Thyroid gland (tissue), 4 donors: Measurements from ENCODE around the gene JAK3. TPM values are rescaled to one million over a fixed set of nuclear protein-coding genes. Genes with fewer than 3 reads are reported as not detected.

Experiments
- DNase-seq, 2 donors: peaks; one replicate each; pipeline ENCODE4 v3.0.0-alpha.2; 2019
- H3K27ac ChIP-seq, 3 donors: fragments of 200-600 bp; sonication (generic); 1 replicate in 2 of 3; 2 replicates in 1 of 3; pipeline ENCODE4 v1.5.1; 2016 to 2019; ENCODE audit warnings: mild to moderate bottlenecking in 1 of 3, moderate library complexity in 1 of 3
- H3K27me3 ChIP-seq: fragments of 200-600 bp; sonication (generic); one replicate; pipeline ENCODE4 v1.5.1; 2019
- H3K36me3 ChIP-seq, 2 donors: fragments of 200-600 bp; sonication (generic); one replicate each; pipeline ENCODE4 v1.5.1; 2016 to 2019
- H3K4me1 ChIP-seq, 2 donors: fragments of 200-600 bp; sonication (generic); one replicate each; pipeline ENCODE4 v1.5.1; 2017 to 2019
- H3K4me3 ChIP-seq, 3 donors: fragments of 200-600 bp; sonication (generic); replicated peaks in 1 of 3; 1 replicate in 2 of 3; 2 replicates in 1 of 3; pipeline ENCODE4 v1.5.1; 2016; ENCODE audit warnings: mild to moderate bottlenecking in 1 of 3
- H3K9me3 ChIP-seq: fragments of 200-600 bp; sonication (generic); one replicate; pipeline ENCODE4 v1.5.1; 2017
- CTCF ChIP-seq, 6 experiments: fragments of 200-600 bp in 3 of 6; fragments of 450-650 bp in 3 of 6; sonication (generic) in 3 of 6; IDR thresholded peaks; one replicate each; pipeline ENCODE4 v1.5.1; 2016 to 2019; ENCODE audit warnings: antibody characterized with exemption in 6 of 6, mild to moderate bottlenecking in 2 of 6, inconsistent platforms in 1 of 6, moderate library complexity in 1 of 6
- POLR2A ChIP-seq, 2 donors: fragments of 450-650 bp; IDR thresholded peaks; one replicate each; pipeline ENCODE4 v1.6.1; 2017; ENCODE audit warnings: antibody characterized with exemption in 2 of 2, mild to moderate bottlenecking in 2 of 2, moderate library complexity in 1 of 2
- WGBS, 2 donors: methylation state at CpG; one replicate each; pipeline ENCODE4 v1.1.5; 2017; 5-methylcytosine and 5-hydroxymethylcytosine counted together
- intact Hi-C: fragments of 100-400 bp; cut with DNase I; formaldehyde crosslinking; loops from one replicate; pipeline ENCODE4 v1.15.1; 2023
- total RNA-seq, 4 donors: library from RNA; depleted of rRNA; stranded (reverse); fragments of >200 nt; gene quantifications; one replicate each; pipeline ENCODE4 v1.2.3, GENCODE V29; 2016

Gene JAK3
- total RNA-seq, 4 donors from 2014 or later, result 1.8 to 12.3 (median 5.2) TPM

GRCh38 chr19:17836530-17836929 lies 11.3 kb downstream of the JAK3 start:
- no peak overlapping the region for H3K27ac ChIP-seq
- no peak overlapping the region for H3K4me3 ChIP-seq
- no peaks in the 10 kb centered on the region for H3K9me3 ChIP-seq
- H3K27me3 ChIP-seq, result peaks cover under 1% of the 10 kb centered on the region
- H3K4me1 ChIP-seq, result no peaks in the 10 kb centered on the region
- no peaks in the 10 kb centered on the region for H3K36me3 ChIP-seq
- 62 to 67% methylated on average over 4 of the region's 4 CpGs for WGBS, 2 donors
- intact Hi-C loops, result no loop called here
- DNase-seq, result no peak
- TF ChIP-seq POLR2A (IDR thresholded peaks at IDR 0.05) (no peak), CTCF (IDR thresholded peaks at IDR 0.05) (no peak)

- Histone ChIP-seq H3K9me3 (no peaks in the 10 kb centered on the region), H3K4me1 (peaks cover 0 to under 1% of the 10 kb centered on the region in 2 donors), H3K36me3 (no peaks in the 10 kb centered on the region), H3K27me3 (peaks cover 9% of the 10 kb centered on the region), H3K27ac (no peak overlapping the region), H3K4me3 (no peak overlapping the region)
- TF ChIP-seq POLR2A (IDR thresholded peaks at IDR 0.05) (no peak), CTCF (IDR thresholded peaks at IDR 0.05) (no peak)
- DNase-seq, result no peak
- 73 to 76% methylated on average over 8 of the region's 8 CpGs for WGBS, 2 donors
- intact Hi-C loops, result no loop called here
These were observed 12.4 kb downstream of the JAK3 start for GRCh38 chr19:17835182-17836006.

GRCh38 chr19:17834350-17835181 lies 13.2 kb downstream of the JAK3 start:
- no peak for DNase-seq
- intact Hi-C loops, result no loop called here
- WGBS, 2 donors, result 63 to 72% methylated on average over 20 to 25 of the region's 27 CpGs
- Histone ChIP-seq H3K4me1 (peaks cover 0 to 5% of the 10 kb centered on the region in 2 donors), H3K27ac (no peak overlapping the region), H3K36me3 (no peaks in the 10 kb centered on the region), H3K27me3 (peaks cover 9% of the 10 kb centered on the region), H3K4me3 (no peak overlapping the region), H3K9me3 (no peaks in the 10 kb centered on the region)
- no peak for TF ChIP-seq CTCF (IDR thresholded peaks at IDR 0.05)
- no peak for TF ChIP-seq POLR2A (IDR thresholded peaks at IDR 0.05)

- Histone ChIP-seq H3K9me3 (no peaks in the 10 kb centered on the region), H3K4me1 (peaks cover 0 to 5% of the 10 kb centered on the region in 2 donors), H3K36me3 (no peaks in the 10 kb centered on the region), H3K27ac (no peak overlapping the region), H3K27me3 (peaks cover 9% of the 10 kb centered on the region), H3K4me3 (no peak overlapping the region)
- no peak for TF ChIP-seq POLR2A (IDR thresholded peaks at IDR 0.05)
- TF ChIP-seq CTCF (IDR thresholded peaks at IDR 0.05), result no peak
- intact Hi-C loops, result no loop called here
- 67 to 75% methylated on average over 1 to 16 of the region's 17 CpGs for WGBS, 2 donors
- no peak for DNase-seq
These were observed 15.2 kb downstream of the JAK3 start for GRCh38 chr19:17832443-17833208.
